Measurements from ENCODE around the gene NTN1.

GRCh38 chr17:9225305-9226101 is 204.2 kb downstream of the NTN1 start:
- TF ChIP-seq CTCF (IDR thresholded peaks at IDR 0.05) (peak in 1 of 12 donors; percentile 10), POLR2A (IDR thresholded peaks at IDR 0.05) (no peak)

All from heart left ventricle (tissue), 13 donors.